Stimulated activated CD8-positive, alpha-beta memory T cell treated with anti-CD3 and anti-CD28 coated beads, Interleukin-7, amount 100 ng/mL, for 4 hours (primary cell): ENCODE measurements around the gene ZNF329.
"Not testable (repeated sequence)": the region's sequence is repeated elsewhere in the genome, so short reads cannot be mapped to it uniquely, and the experiment has no call there.

ENCODE experiments used
- DNase-seq, 2 donors: peaks; one replicate each; pipeline ENCODE4 v3.0.0-alpha.2; 2020; ENCODE audit warnings: low read depth in 2 of 2

The ZNF329 gene

DNA sequence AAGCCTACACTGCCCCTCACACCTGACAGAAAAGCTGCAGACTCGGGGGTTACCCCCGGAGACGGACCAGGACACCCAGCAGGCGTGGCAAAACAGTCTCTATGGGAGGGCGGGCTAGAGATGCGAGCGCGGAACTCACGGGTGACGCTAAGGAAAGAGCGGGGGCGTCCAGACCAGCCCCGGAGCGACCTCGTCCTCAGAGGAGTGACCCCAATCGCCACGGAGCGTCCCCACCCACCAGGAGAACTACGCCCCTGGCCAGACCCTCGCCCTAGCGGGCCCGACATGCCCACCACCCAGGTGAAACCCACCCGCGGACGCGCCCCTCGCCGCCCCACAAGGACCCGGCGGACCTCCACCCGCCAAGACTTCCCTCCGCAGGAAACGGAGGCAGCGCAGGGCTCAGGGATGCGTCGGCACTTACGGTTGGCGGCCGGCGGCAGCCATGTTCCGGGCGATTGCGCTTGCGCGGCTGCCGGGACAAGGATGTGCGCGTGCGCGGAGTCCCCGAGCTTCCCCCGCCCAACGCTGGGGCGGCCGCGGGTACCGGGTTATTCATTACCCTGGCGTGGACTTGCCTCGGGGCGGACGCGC is at the start of gene ZNF329:
ZNF329 (minus strand) TSS at position 462 of the 594 bp plus-strand sequence. CDS start 21,286 bp downstream, outside the sequence.
- DNase-seq, result peak; percentile 78 to 86

DNA sequence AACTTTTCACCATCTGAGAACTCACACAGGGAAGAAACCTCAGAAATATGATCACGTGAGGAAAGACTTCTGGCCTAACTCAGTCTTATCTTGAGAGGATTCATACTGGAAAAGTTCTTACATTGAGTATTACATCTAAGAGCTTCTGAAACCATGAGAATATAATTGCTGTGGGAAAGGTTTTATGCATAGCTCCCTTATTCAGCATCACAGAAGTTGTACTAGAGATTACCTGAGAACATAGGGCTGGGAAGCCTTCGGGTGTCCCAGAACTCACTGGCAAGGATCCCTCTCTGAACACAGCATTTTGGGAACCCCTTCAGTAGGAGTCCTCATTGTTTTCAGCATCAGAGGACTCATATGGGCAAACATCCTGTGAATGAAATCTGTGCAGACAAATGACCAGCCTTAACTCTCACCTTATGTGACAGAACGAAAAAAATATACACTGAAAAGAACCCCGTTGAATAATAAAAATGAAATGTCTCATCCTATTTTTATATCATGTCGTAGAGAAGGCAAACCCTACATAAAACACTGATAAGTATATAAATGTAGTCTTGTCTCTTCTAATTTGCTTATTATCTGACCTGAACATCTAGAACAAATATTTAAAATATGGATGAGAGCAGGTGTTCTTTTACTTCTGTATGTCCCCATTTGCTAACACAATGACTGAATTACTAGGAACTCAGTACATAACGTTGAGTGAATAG is 46.5 kb upstream of the ZNF329 start:
- no peak for DNase-seq

DNA sequence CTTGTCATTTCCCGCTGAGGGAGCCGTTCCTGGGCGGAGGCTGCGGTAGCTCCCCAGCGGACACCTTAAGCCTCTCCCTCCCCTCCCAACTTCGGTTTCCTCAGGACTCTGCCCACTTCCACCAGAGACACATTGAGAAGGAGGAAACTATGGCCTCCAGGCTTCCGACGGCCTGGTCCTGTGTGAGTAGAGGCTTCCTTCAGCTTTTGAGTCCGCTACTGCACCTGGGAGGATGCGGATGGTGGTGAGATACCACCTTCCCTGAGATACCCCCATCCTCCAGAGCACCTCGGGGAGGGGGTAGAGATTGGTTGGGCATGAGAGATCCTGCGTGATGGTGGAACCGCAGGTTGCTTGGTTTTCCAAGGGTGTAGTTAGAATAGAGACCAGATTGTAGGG is 33.2 kb upstream of the ZNF329 start:
- no peak for DNase-seq

DNA sequence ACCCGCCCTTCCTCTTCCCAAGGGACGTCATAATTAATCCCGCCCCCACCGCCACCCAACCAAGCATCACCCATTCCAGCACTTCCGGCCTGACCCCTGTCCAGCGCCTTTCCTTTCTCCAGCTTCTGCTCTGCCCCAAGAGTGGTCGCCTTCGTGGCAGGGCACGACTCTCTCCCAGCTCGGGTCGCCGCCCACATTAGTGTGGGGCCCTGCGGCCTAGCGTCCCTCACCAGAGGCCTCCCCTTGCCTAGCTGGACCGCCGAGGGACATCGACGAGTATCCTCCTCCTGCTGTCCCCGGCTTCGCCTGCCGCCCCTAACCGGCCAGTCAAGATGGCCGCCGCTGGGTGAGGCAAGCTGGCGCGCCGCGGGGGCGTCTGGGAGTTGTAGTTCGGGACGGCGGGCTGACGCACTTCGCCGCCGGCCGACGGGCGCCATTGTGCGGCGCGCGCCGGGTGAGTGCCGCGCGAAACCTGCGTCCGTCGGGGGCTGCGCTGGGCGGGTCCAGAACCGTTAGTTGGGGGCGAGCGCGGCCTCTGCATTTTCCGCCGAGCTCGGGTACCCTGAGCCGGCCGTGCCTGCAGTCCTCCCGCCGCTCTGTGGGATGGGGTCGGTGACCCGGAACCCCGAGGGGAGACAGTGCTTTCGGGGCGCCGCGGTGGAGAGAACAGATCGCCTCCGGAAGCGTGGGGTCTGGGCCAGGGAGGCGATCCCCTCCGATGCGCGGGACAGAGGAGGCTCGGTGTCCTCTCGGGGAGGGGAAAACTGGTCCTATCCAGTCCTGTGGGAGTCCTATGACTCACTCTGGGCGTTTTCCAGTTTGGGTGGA is 32.6 kb upstream of the ZNF329 start, which contains the start of gene ZNF274:
ZNF274 (plus strand) TSS at position 73 of the 828 bp plus-strand sequence. CDS start 905 bp downstream, outside the sequence.
- peak; percentile 86 to 91 for DNase-seq

DNA sequence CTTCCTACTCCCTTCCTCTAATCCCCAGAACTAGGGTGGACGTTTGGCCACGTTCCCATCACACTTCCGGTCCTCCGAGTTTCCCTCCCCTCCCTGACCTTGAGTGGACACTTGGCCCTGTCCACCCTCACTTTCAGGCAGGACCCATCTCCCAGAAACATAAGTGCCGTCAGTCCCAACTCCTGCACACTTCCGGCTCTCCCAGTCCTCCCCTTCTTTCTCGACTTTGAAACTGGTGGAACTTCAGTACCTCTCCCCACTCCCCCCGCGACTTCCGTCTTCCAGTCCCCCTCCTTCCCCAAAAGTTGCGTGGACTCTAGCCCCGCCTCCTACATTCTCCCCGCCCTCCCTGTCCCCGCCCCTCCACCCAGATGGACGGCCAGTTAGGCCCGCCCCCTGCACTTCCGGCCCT is 32.0 kb upstream of the ZNF329 start:
- peak; percentile 78 to 79 for DNase-seq

DNA sequence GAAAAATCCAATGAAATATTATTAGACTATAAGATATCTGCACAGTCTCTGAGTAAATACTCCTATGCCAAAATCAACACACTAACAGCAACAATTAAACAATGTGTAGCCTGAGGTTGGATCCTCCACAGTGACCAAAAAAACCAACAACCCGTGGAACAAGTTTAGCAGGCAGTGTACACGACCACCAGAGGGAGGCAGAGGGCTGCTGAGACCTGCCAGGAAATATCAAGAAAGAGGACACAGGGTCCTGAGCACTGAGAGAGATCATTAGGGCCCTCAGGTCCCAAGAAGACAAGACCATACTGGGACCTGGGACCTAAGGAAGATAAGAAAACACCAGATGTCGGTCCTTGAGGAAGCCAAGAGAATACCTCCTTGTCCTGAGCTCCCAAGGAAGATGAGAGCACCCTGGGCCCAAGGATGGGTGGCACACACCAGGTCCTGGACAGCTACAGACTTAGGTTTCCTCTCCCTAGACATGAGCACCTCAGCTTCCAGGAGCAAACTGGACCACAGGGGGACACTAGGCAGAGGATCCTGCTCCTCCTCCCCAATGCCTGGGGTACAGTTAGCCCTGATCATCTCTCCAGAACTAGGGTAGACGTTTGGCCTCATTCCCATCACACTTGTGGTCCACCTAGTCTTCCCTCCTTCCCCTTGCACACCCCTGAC is 31.4 kb upstream of the ZNF329 start:
- peak; percentile 39 to 46 for DNase-seq

DNA sequence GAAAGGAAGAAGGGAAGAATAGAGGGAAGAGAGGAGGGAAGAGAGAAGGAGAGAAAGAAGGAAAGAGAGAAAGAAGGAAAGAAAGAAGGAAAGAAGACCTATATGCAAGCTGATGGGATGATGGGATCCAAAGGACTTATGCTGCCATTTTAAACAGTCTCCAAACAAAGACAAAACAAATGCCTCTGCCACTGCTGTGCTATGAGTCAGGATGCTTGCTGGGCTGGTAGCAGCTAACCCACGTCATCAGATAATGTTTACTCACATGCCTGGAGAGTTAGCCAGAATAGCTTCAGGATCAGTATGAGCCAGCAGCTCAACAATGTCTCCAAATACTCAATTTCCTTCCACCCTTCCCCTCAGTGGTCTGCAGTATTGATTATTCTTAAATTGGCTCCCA is 20.3 kb upstream of the ZNF329 start:
- no peak for DNase-seq

DNA sequence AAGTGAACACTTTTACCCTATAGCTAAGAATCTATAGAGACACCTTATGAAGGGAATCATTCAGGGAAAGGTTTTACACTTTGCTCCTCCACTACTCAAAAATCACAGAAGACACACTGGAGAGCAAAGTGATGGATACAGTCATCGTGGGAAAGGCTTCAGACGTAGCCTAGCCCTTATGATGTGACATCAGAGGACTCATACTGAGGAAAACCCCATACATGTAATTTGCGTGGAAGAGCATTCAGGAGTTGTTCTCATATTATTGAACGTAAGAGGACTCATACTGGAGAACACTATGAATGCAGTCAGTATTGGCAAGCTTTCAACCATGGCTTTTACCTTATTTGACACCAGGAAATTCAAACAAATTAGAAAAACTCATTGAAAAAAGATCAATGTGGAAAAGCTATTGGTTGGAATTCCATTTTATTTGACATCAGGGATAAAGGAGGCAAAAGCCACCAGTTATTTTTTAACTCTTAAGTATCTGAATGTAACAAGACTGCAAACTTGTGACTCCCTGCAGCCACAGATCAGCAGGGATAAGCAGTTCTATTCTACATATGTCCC is 16.2 kb upstream of the ZNF329 start:
- DNase-seq, result no peak

DNA sequence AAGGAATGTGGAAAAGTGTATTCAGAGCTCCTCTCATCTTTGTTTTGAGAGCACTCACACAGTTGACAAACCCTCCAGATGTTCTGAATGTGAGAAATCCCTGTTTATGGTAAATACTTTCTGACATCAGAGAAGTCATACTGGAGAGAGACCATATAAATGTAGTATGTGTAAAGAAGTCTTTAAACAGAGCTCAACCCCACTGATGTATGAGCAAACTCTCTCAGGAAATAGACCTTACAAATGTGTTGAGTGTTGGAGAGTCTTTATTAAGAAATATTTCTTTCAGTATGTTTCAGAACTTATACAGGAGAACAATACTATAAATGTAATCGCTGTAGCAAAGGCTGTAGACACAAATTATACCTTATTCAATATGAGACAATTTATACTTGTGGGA is 15.7 kb upstream of the ZNF329 start:
- DNase-seq, result no peak

DNA sequence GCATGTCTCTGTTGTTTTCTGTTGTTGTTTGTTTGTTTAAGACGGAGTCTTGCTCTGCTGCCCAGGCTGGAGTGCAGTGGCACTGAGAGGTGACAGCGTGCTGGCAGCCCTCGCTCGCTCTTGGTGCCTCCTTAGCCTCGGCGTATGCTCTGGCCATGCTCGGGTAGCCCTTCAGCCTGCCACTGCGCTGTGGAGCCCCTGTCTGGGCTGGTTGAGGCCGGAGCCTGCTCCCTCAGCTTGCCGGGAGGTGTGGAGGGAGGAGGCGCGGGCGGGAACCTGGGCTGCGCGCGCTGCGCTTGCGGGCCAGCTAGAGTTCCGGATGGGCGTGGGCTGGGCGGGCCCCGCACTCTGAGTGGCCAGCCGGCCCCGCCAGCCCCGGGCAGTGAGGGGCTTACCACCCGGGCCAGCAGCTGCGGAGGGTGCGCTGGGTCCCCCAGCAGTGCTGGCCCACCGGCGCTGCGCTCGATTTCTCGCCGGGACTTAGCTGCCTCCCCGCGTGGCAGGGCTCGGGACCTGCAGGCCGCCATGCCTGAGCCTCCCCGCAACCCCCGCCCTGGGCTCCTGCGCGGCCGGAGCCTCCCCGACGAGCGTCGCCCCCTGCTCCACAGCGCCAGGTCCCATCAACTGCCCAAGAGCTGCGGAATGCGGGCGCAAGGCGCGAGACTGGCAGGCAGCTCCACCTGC is 6.6 kb upstream of the ZNF329 start:
- no peak for DNase-seq

DNA sequence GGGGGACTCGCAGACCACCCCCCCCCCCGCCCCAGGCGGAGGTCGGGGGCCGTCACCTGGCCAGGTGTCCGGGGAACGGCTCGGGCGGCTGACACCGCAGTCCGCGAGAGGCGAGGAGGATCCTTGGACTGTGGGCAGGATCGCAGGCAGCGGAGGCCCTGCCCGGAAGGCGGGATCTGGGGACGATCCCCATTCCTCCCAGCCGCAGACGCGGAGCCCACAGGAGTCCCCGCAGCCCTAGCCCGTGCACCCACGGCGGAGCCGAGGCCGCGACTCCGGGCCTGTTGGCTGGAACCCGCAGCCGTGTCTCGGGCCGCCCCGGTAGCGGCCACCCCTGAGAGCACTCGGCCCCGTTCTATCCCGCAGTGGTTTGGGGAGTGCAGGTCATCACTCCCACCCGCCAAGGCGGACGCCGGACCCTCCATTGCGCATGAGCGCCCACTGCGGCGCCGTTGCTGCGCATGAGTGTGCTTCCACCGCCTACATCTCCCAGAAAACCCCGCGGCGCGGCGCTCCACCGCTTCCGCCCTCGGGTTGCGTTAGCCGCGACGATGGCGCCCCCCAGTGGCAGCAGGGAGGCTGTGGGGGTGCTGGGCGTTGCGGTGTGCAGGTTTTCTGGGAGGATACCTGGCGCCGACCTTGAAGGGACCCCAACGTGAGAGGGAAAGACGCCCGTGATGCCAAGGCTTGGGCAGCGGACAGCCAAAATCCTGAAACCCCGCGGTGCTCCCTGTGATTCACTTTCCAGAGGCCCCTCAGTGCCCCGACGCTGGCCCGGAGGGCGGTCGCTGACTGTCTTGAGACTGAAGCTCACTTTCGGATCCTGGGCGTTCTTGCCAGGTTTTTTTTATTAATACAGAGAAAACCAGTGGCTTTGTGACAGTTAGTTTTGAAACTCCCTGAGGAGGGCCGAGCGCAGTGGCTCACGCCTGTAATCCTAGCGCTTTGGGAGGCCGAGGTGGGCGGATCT is 4.4 kb upstream of the ZNF329 start:
- DNase-seq, result peak; percentile 92 to 95

DNA sequence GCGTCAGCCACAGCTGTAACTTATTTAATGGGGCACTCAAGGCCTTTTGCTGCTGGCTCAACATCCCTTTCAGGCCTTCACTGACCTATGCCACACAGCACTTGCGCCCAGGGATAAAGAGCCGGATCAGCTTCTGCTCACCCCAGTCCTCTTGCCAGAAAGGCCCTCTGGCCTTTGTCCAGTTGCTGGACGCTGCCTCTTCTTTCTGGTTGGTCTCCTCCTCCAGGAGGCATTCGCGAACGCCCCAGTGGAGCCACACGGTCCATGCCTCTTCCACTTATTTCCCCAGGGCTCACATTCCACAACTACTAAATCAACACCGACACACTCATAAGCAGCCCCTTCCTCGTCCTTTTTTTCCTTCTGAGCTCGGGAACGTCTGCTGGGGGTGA is 3.7 kb upstream of the ZNF329 start:
- DNase-seq, result no peak

DNA sequence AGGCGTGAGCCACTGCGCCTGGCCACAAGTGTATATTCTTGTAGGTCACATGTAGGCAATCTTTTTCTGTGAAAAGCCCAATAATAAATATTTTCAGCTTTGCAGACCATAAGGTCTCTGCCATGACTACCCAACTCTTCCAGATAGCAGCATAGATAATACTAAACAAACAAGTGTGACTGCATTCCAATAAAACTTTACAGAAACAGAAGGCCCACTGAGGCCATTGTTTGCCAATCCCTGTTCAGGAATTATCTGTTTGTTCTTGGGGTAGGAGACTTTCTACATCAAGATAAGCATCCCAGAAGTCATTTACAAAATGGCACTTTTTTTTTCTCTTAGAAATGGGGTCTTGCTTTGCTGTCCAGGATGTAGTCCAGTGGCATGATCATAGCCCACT is 2.8 kb upstream of the ZNF329 start:
- no peak for DNase-seq

DNA sequence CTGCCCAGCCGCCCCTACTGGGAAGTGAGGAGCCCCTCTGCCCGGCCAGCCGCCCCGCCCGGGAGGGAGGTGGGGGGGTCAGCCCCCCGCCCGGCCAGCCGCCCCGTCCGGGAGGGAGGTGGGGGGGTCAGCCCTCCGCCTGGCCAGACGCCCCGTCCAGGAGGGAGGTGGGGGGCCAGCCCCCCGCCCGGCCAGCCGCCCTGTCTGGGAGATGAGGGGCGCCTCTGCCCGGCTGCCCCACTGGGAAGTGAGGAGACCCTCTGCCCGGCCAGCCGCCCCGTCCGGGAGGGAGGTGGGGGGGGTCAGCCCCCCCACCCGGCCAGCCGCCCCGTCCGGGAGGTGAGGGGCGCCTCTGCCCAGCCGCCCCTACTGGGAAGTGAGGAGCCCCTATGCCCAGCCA is 3.1 kb downstream of the ZNF329 start:
- DNase-seq, result not testable (repeated sequence)

DNA sequence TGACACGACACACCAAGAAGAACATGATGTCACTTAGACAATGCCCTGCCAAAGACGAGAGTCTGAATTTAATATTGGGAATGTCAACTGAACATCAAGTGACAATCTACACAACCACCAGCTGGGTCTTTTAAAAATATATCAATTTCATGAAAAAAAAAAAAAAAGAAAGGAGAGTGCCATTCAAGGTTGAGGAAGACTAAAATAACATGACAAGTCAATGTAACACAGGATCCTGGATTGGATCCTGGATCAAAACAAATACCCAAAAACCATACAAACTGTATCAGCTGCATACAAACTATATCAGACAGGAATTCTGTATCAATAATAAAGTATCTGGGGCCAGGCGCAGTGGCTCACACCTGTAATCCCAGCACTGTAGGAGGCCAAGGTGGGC is 4.7 kb downstream of the ZNF329 start:
- no peak for DNase-seq

DNA sequence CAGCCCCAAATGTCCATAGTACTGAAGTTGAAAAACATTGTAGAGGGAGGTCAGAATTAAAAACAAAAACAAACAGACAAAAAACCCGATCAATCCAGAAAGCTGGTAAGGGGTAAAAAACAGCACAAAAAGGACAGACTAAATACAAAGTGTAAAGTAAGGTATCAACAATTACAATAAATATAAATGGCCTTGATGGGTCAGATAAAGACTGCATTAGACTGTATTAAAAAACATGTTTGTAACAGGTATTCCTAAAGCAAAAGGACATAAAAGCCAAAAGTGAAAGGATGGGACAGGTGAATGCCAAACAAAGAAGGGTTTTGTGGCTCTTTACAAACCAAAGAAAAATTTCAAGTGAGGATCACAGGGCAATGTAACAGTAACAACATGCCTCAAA is 16.3 kb downstream of the ZNF329 start:
- no peak for DNase-seq

DNA sequence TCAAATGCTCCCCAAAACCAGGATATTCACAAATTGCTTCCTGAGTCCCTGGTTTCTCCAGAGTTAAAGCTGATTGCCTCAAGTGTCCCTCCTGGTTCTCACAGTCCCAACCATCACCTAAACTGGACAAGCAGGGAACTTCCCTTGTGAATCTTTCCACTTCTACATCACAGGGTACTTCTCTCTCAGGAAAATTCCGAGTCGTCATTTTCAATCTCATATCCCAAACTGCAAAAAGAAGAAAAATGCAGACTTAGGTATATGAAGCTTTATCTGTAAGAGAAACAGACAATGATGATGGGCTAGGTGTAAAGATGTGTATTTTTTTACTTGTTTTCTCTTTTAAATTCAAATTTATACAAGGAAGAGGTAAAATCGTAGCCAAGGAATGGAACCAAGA is 21.3 kb downstream of the ZNF329 start:
- DNase-seq, result no peak

DNA sequence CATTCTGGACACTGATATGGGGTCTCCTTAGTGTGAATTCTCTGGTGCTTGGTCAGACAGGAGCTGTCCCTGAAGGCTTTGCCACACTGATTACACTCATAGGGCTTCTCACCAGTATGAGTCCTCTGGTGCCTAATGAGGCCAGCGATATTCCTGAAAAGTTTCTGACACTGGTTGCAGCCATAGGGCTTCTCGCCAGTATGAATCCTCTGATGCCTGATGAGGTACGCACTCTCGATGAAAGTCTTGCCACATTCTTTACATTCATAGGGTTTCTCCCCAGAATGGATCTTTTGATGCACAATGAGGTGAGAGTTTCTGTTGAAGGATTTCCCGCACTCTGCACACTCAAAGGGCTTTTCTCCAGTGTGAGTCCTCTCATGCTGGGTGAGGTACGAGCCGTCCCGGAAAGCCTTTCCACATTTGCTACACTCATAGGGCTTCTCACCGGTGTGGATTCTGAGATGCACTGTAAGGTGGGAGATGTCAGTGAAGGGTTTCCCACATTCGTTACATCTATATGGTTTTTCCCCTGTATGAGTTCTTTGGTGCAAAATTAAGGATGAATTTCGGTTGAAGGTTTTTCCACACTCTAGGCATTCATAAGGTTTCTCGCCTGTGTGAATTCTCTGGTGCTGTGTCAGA is 22.4 kb downstream of the ZNF329 start:
- no peak for DNase-seq

DNA sequence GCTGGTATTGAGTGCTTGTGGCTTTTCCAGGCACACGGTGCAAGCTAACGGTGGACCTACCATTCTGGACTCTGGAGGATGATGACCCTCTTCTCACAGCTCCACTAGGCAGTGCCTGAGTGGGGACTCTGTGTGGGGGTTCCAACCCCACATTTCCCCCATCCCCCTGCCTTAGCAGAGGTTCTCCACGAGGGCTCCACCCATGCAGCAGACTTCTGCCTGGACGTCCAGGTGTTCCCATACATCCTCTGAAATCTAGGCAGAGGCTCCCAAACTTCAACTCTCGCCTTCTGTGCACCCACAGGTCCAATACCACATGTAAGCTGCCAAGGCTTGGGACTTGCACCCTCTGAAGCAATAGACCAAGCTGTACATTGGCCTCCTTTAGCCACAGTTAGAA is 27.2 kb downstream of the ZNF329 start:
- DNase-seq, result no peak
